HPDE6-E6E7 (cell line): ENCODE results near the gene STK24.

Source experiments
- DNase-seq: peaks from one replicate; pipeline ENCODE4 v3.0.0; 2011; ENCODE audit warnings: missing footprints; ENCODE audit errors: extremely low spot score

STK24 gene

DNA sequence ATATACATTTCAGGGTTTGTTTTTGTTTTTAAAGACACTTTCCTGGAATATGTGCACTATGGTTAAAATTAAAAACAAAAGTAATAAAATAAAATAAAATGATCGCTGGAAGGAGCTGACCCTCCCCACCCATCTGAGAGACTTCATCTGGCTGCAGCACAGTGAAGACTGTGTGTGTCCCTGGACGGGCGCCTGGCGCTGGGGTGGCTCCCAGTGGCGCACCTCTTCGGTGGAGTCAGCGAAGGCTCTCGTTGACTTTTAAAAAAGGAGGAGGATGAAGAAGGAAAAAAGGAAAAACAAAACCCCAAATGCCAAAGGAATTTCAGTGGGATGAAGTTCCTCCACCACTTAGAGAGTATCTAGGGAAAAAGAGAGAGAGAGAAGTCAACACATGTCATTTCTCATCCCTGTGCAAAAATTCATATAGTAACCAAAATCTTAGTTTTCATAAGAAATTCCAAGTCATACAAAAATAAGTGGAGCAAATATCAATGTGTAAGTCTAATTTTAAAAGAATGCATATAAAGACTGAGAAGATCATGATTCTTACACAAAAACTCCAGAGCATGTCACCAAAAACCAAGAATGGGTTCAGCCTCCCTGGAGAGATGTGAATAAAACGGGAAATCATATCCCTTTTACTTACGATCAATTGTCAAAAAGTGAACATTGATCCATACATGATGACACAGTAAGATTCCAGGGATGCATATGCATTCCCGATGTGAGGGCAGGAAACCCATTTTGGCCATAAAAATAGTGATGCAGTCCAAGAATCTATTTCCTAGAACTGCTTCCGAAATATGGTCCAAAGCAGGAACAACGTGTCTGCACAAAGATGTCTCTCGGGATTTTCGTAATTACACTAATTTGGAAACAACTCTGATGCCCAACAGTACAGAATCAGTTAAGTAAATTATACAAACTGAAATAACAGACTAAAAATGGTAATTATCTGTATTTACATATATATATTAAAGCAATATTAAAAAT lies 123.8 kb downstream of the STK24 start:
- DNase-seq, result no peak

GRCh38 chr13:98451676-98452470 lies 125.0 kb downstream of the STK24 start:
- DNase-seq, result no peak

GRCh38 chr13:98450539-98451111 lies 126.3 kb downstream of the STK24 start:
- DNase-seq, result no peak

DNA sequence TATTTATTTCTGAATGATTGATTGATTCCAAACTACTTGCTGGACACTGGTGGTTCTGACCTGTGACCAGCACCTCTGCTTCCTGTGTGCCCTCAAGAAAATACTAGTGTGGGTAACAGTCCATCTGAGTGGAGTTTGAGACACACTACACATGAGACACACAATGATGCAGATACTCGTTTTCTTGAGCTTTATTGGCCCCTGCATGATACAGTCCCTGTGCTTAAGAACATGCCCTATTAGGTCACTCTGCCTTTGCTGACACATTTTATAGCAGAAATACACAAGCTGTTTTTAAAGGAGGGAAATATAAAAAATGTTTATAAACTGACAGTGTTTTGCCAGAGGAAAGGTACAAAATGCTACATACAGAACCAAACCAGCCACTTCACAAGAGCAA lies 126.9 kb downstream of the STK24 start:
- DNase-seq, result no peak

- DNase-seq, result no peak
Observed at GRCh38 chr13:98449273-98449672, 127.6 kb downstream of the STK24 start.

- DNase-seq, result no peak
Observed at GRCh38 chr13:98448642-98448928, 128.3 kb downstream of the STK24 start.

GRCh38 chr13:98447881-98448641 lies 128.8 kb downstream of the STK24 start:
- peak; percentile 26 for DNase-seq

DNA sequence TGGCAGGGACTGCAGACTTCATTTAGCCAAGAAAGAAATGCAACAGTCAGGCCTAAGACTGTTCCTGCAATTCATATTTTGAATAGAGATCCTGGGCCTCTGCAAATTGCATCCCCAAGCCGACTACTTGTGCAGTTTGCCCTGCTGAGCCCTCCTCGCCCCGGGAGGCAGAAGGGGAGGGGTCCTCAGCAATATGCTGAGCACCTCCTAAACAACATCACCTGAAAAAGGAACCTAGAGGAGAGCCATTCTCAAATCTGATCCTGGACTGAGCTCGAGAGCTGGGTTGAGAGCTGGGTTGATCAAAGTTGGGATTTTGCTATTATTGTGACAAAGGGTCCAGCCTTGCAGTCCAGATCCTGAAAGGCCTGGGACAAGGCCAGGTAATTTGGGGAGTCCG lies 129.8 kb downstream of the STK24 start:
- no peak for DNase-seq

DNA sequence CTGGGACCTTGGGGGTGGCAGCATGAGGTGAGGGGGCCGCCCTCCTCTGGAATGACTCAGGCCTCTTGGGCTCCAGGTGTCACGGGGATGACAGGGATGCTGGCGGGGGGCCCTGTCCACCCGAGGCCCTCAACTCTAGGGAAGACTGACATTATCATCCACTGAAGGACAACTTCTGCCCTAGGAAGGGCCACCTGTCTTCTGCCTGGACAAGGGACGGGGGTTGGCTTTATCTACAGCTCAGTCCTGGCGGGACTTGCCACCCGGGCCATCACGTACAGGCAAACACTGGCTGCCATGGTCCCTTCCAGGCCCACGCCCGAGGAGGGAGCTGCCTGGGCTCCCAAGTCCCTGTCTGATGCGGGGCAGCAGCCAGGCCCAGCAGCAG lies 130.7 kb downstream of the STK24 start:
- no peak for DNase-seq

GRCh38 chr13:98445340-98446233 lies 131.3 kb downstream of the STK24 start:
- DNase-seq, result peak; percentile 71

- no peak for DNase-seq
Observed at GRCh38 chr13:98444381-98444780, 132.5 kb downstream of the STK24 start.

GRCh38 chr13:98443800-98444325 lies 133.0 kb downstream of the STK24 start:
- no peak for DNase-seq

GRCh38 chr13:98443329-98443728 lies 133.6 kb downstream of the STK24 start:
- DNase-seq, result peak; percentile 94

GRCh38 chr13:98442391-98443230 lies 134.3 kb downstream of the STK24 start:
- no peak for DNase-seq

DNA sequence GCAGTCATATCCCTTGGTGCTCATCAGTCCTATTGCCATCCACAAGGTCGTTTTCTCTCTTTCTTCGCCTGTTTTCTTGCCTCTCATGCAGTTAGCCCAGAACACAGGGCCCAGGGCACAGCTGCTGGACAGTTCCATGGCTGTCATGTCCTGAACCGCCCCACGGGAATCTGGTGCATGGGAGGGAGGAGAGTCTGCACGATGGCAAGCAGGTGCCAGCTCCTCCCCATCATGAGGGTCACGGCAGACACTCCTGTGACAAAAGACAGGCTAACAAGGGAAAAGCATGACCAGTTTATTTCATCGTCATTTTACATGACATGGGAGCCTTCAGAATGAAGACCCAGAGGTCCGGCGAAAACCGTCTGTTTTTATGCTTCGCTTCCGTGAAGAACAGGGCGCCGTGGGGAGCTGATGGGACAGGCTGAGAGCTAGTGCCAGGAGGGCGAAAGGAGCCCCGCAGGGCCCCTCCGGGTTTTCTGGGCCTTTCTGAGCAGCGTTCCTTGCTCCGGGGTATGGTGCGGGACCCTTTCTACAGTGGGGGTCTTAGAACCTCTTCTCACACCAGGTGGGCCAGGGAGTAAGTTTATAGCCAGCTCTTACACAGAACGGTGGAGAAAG lies 135.7 kb downstream of the STK24 start:
- no peak for DNase-seq

DNA sequence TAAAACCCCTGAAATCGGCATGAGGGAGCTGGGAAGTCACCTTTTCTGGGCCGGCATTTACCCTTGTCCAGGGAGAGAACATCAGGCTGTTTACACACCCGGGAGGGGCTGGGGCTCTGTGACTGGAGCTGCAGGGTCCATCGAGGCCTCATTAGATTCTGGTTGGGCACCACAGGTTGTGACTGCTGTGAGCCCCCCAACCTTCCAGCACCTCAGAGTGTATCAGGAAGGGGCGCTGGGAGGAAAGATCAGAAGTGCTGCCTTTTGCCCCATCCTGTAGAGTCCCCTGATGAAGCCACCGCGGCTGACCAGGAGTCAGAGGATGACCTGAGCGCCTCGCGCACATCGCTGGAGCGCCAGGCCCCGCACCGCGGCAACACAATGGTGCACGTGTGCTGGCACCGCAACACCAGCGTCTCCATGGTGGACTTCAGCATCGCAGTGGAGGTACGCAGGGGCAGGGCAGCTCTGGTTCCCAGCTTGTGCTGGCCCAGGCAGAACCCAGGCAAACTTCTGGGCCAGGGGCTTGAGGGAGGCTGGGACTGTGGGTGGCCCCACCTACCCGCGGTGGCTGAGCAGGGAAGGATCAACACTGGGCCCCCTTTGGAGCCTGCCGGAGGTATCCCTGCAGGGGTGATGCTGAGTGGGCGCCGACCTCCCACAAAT lies 136.4 kb downstream of the STK24 start:
- no peak for DNase-seq

DNA sequence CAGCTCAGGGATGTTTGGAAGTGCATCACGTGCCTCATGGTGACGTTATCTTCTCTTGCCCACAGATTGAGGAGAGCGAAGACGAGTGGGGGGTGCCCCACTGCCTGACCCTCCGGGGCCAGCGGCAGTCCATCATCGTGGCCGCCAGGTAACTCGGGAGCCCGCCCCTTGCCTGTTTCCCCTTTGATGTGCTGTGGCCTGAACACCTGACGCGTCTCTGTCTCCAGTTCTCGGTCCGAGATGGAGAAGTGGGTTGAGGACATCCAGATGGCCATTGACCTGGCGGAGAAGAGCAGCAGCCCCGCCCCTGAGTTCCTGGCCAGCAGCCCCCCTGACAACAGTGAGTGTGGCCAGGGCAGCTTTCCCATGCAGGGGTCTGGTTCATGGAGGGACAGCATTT lies 137.0 kb downstream of the STK24 start:
- DNase-seq, result no peak

- no peak for DNase-seq
Observed at GRCh38 chr13:98439126-98439828, 137.6 kb downstream of the STK24 start.
